Vagina (tissue), 2 donors: Measurements from ENCODE around the gene ANO7.

Experiments
- POLR2AphosphoS5 ChIP-seq, 2 donors: sonication (generic); formaldehyde crosslinking; IDR thresholded peaks; one replicate each; pipeline ENCODE4 v1.9.0; 2017; ENCODE audit warnings: antibody characterized with exemption in 2 of 2, mild to moderate bottlenecking in 2 of 2, low read depth in 1 of 2; ENCODE audit not compliant: insufficient read depth in 1 of 2
- TF ChIP-seq, protein P1 (sequence below), 3 experiments: fragments of 450-650 bp in 2 of 3; fragments of 200-600 bp in 1 of 3; sonication (generic) in 1 of 3; IDR thresholded peaks; one replicate each; pipeline ENCODE4 v1.5.1; 2017 to 2019; ENCODE audit warnings: antibody characterized with exemption in 3 of 3, mild to moderate bottlenecking in 2 of 3, moderate library complexity in 2 of 3

DNA sequence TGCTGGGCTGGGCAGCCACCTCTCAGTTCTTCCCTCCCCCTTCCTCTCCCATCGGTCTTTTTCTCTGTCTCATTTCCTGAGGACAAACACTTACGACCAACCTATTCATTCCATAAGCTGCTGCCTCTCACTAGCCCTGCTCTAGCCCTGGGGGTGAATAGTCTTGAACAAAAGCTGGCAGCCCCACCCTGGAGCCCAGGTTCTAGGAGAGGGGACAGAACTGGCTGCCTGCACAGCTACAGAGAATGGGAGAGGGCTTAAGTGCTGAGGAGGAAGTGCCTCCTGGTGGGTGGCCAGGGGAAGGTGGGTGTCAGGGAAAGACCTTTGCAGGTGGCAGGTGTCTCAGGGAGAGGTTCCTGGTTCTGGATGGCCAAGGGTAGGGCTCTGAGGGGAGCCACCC lies 22.8 kb downstream of the ANO7 start:
- TF ChIP-seq POLR2AphosphoS5 (IDR thresholded peaks at IDR 0.05; ENCODE audit: insufficient read depth in 1 of 2, low read depth in 1 of 2), result no peak
- TF ChIP-seq, protein P1, sequence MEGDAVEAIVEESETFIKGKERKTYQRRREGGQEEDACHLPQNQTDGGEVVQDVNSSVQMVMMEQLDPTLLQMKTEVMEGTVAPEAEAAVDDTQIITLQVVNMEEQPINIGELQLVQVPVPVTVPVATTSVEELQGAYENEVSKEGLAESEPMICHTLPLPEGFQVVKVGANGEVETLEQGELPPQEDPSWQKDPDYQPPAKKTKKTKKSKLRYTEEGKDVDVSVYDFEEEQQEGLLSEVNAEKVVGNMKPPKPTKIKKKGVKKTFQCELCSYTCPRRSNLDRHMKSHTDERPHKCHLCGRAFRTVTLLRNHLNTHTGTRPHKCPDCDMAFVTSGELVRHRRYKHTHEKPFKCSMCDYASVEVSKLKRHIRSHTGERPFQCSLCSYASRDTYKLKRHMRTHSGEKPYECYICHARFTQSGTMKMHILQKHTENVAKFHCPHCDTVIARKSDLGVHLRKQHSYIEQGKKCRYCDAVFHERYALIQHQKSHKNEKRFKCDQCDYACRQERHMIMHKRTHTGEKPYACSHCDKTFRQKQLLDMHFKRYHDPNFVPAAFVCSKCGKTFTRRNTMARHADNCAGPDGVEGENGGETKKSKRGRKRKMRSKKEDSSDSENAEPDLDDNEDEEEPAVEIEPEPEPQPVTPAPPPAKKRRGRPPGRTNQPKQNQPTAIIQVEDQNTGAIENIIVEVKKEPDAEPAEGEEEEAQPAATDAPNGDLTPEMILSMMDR (IDR thresholded peaks at IDR 0.05), result no peak
